NCI-H2171 (cell line): Measurements from ENCODE around the gene TTYH3.
"Not testable (repeated sequence)": the region's sequence is repeated elsewhere in the genome, so short reads cannot be mapped to it uniquely, and the experiment has no call there.

Experiments
- DNase-seq: peaks from one replicate; lab custom pipeline; 2025; lab: John Stamatoyannopoulos, UW

Gene TTYH3

GRCh38 chr7:2602406-2603043 is 29.3 kb upstream of the TTYH3 start:
- DNase-seq = no peak

- no peak for DNase-seq
These were observed 28.5 kb upstream of the TTYH3 start for GRCh38 chr7:2603044-2603965.

- DNase-seq = peak; percentile 68
These were observed 27.1 kb upstream of the TTYH3 start for GRCh38 chr7:2604608-2605174.

GRCh38 chr7:2605608-2606538 is 25.9 kb upstream of the TTYH3 start:
- no peak for DNase-seq

- DNase-seq = no peak
These were observed 25.2 kb upstream of the TTYH3 start for GRCh38 chr7:2606539-2606936.

- DNase-seq = no peak
These were observed 24.5 kb upstream of the TTYH3 start for GRCh38 chr7:2607122-2607922.

GRCh38 chr7:2607923-2608904 is 23.6 kb upstream of the TTYH3 start:
- no peak for DNase-seq

GRCh38 chr7:2608921-2609411 is 22.8 kb upstream of the TTYH3 start:
- DNase-seq = no peak

- not testable (repeated sequence) for DNase-seq
These were observed 22.1 kb upstream of the TTYH3 start for GRCh38 chr7:2609646-2610045.

- no peak for DNase-seq
These were observed 21.3 kb upstream of the TTYH3 start for GRCh38 chr7:2610466-2610865.

- no peak for DNase-seq
These were observed 20.9 kb upstream of the TTYH3 start for GRCh38 chr7:2610898-2611297.

GRCh38 chr7:2611401-2611800 is 20.4 kb upstream of the TTYH3 start:
- no peak for DNase-seq

GRCh38 chr7:2611922-2612321 is 19.9 kb upstream of the TTYH3 start:
- DNase-seq = no peak

GRCh38 chr7:2612445-2613097 is 19.2 kb upstream of the TTYH3 start:
- DNase-seq = no peak

GRCh38 chr7:2613098-2613930 is 18.5 kb upstream of the TTYH3 start:
- peak; percentile 80 for DNase-seq

GRCh38 chr7:2613931-2614600 is 17.7 kb upstream of the TTYH3 start:
- peak; percentile 47 for DNase-seq

- DNase-seq = peak; percentile 44
These were observed 17.0 kb upstream of the TTYH3 start for GRCh38 chr7:2614631-2615330.
